Memory B cell (primary cell): ENCODE results near the gene TAAR6.

Experiments used
- ATAC-seq: fragments of 150-1000 bp; cut with Tn5 transposase; 2 replicates; pipeline ENCODE4 v1.10.0; 2021; ENCODE audit warnings: low read depth, mild to moderate bottlenecking, moderate library complexity
- DNase-seq, 2 donors: peaks; one replicate each; pipeline ENCODE4 v3.0.0; 2022; ENCODE audit warnings: low spot score in 2 of 2
- H3K27ac Mint-ChIP-seq: one replicate; pipeline ENCODE4 v1.8.0; 2022; ENCODE audit warnings: mild to moderate bottlenecking, moderate library complexity, mixed read lengths
- H3K27me3 Mint-ChIP-seq: one replicate; pipeline ENCODE4 v1.8.0; 2022; ENCODE audit warnings: mixed read lengths
- H3K36me3 Mint-ChIP-seq: one replicate; pipeline ENCODE4 v1.8.0; 2022; ENCODE audit warnings: mild to moderate bottlenecking, mixed read lengths
- H3K4me1 Mint-ChIP-seq: one replicate; pipeline ENCODE4 v1.8.0; 2022; ENCODE audit warnings: mixed read lengths
- H3K4me3 Mint-ChIP-seq: one replicate; pipeline ENCODE4 v1.8.0; 2022; ENCODE audit warnings: mild to moderate bottlenecking, moderate library complexity, mixed read lengths
- H3K9me3 Mint-ChIP-seq: one replicate; pipeline ENCODE4 v1.8.0; 2022; ENCODE audit warnings: mixed read lengths

The TAAR6 gene

GRCh38 chr6:132607544-132608233, 37.6 kb downstream of the TAAR6 start:
- Mint-ChIP-seq H3K27me3 (no peaks in the 10 kb centered on the region), H3K27ac (no peak overlapping the region), H3K4me1 (peaks cover 7% of the 10 kb centered on the region), H3K9me3 (no peaks in the 10 kb centered on the region), H3K4me3 (no peak overlapping the region), H3K36me3 (no peaks in the 10 kb centered on the region)
- no peak for ATAC-seq
- no peak for DNase-seq

- Mint-ChIP-seq H3K4me1 (peaks cover 13% of the 10 kb centered on the region), H3K27ac (no peak overlapping the region), H3K36me3 (no peaks in the 10 kb centered on the region), H3K9me3 (no peaks in the 10 kb centered on the region), H3K27me3 (no peaks in the 10 kb centered on the region), H3K4me3 (no peak overlapping the region)
- ATAC-seq, result no peak
- DNase-seq, result no peak
Observed at GRCh38 chr6:132611616-132612015, 41.5 kb downstream of the TAAR6 start.

- H3K27ac Mint-ChIP-seq, result peak overlapping the region; percentile 38
- DNase-seq, result no peak
- H3K4me3 Mint-ChIP-seq, result no peak overlapping the region
- ATAC-seq, result no peak
- H3K4me1 Mint-ChIP-seq, result peaks cover 15% of the 10 kb centered on the region
- H3K9me3 Mint-ChIP-seq, result no peaks in the 10 kb centered on the region
- no peaks in the 10 kb centered on the region for H3K27me3 Mint-ChIP-seq
- H3K36me3 Mint-ChIP-seq, result no peaks in the 10 kb centered on the region
Observed at GRCh38 chr6:132612449-132613108, 42.5 kb downstream of the TAAR6 start.

- Mint-ChIP-seq H3K4me3 (peak overlapping the region; percentile 81), H3K36me3 (no peaks in the 10 kb centered on the region), H3K4me1 (peaks cover 15% of the 10 kb centered on the region), H3K27me3 (no peaks in the 10 kb centered on the region), H3K9me3 (no peaks in the 10 kb centered on the region), H3K27ac (peak overlapping the region; percentile 74)
- DNase-seq (peak in 1 of 2 donors; percentile 3), ATAC-seq (peak; percentile 59)
Observed at GRCh38 chr6:132614554-132614953, 44.4 kb downstream of the TAAR6 start.

GRCh38 chr6:132616677-132617076, 46.6 kb downstream of the TAAR6 start:
- no peaks in the 10 kb centered on the region for H3K9me3 Mint-ChIP-seq
- H3K27ac Mint-ChIP-seq, result no peak overlapping the region
- no peaks in the 10 kb centered on the region for H3K36me3 Mint-ChIP-seq
- H3K4me3 Mint-ChIP-seq, result no peak overlapping the region
- peaks cover 13% of the 10 kb centered on the region for H3K4me1 Mint-ChIP-seq
- DNase-seq (no peak), ATAC-seq (no peak)
- H3K27me3 Mint-ChIP-seq, result no peaks in the 10 kb centered on the region
